ENCODE data around the gene HMCN2. TPM values are rescaled to one million over a fixed set of nuclear protein-coding genes. Genes with fewer than 3 reads are reported as not detected.

Gene HMCN2
- total and polyA plus RNA-seq, 2 donors (not counting 3 experiments of a cell fraction or from before 2014, with no cell fraction given) = 0.04 to 0.24 TPM

GRCh38 chr9:130406278-130406895, 140.8 kb downstream of the HMCN2 start:
- Histone ChIP-seq H3K27me3 (ENCODE audit: control insufficient read depth in 2 of 2, insufficient read depth in 2 of 2, low read length in 2 of 2) (no peaks in the 10 kb centered on the region), H4K20me1 (replicated peaks; ENCODE audit: control insufficient read depth, extremely low read depth, insufficient read depth, low read length) (no peaks in the 10 kb centered on the region), H3K79me2 (ENCODE audit: control insufficient read depth, insufficient read depth, low read length) (no peaks in the 10 kb centered on the region), H3K27ac (ENCODE audit: insufficient read depth, low read depth, low read length) (no peak overlapping the region), H3K9ac (replicated peaks; ENCODE audit: extremely low read depth, insufficient read depth, low read length) (no peak overlapping the region), H3K9me1 (replicated peaks; ENCODE audit: control insufficient read depth, extremely low read depth, insufficient read depth, low read length) (no peaks in the 10 kb centered on the region), H3K9me3 (replicated peaks; ENCODE audit: control insufficient read depth, insufficient read depth, low read length) (no peaks in the 10 kb centered on the region), H3K4me1 (ENCODE audit: control insufficient read depth, extremely low read depth, insufficient read depth, low read length) (peaks cover 5% of the 10 kb centered on the region), H3K4me2 (ENCODE audit: insufficient read depth, low read length) (no peak overlapping the region), H2AFZ (ENCODE audit: low read depth, low read length) (no peak overlapping the region), H3K36me3 (ENCODE audit: control insufficient read depth in 2 of 2, extremely low read depth in 1 of 2, insufficient read depth in 2 of 2, low read length in 2 of 2) (no peaks in the 10 kb centered on the region), H3K4me3 (replicated peaks in 1 of 3; ENCODE audit: insufficient read depth in 1 of 3, low read depth in 1 of 3, low read length in 3 of 3) (no peak overlapping the region)
- FAIRE-seq (no peak), DNase-seq (ENCODE audit: low read depth, low spot score) (no peak)
- dilution Hi-C loops (cut with MboI; ENCODE audit: extremely low pct_ligation_motif_present, low sequenced_read_pairs) (no loop called here), intact Hi-C loops (cut with micrococcal nuclease) (no loop called here)
- POLR2A ChIA-PET = no interaction called here
- BruUV-seq (replicated peaks) = no TSS peak
- CTCF ChIA-PET = no interaction called here
- TF ChIP-seq JUN (IDR thresholded peaks at IDR 0.05; ENCODE audit: borderline replicate concordance, insufficient read depth, insufficient read length, low read depth) = no peak
- TF ChIP-seq EZH2 (IDR thresholded peaks at IDR 0.05; ENCODE audit: borderline replicate concordance, low read depth, low read length, severe bottlenecking) = no peak
- TF ChIP-seq MYC (IDR thresholded peaks at IDR 0.05; ENCODE audit: low read depth, low read length) = no peak
- TF ChIP-seq, protein P1, sequence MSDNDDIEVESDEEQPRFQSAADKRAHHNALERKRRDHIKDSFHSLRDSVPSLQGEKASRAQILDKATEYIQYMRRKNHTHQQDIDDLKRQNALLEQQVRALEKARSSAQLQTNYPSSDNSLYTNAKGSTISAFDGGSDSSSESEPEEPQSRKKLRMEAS (IDR thresholded peaks at IDR 0.05; ENCODE audit: insufficient read depth, insufficient read length) = no peak
- no peak for TF ChIP-seq POLR2A (IDR thresholded peaks at IDR 0.05; ENCODE audit: low read depth, low read length)
- TF ChIP-seq GATA2 (IDR thresholded peaks at IDR 0.05; ENCODE audit: insufficient read depth, insufficient read length, low read depth, low read length) = no peak
- TF ChIP-seq CTCF (IDR thresholded peaks at IDR 0.05; ENCODE audit: extremely low read depth in 1 of 2, insufficient read depth in 1 of 2, low read depth in 1 of 2, low read length in 2 of 2) = no peak
- TF ChIP-seq POLR2AphosphoS5 (IDR thresholded peaks at IDR 0.05; ENCODE audit: insufficient read depth, low read depth, low read length) = no peak
- no peak for TF ChIP-seq FOS (IDR thresholded peaks at IDR 0.05; ENCODE audit: borderline replicate concordance, insufficient read depth, low read length)
